K562 (cell line): Measurements from ENCODE around the gene AJM1. TPM values are rescaled to one million over a fixed set of nuclear protein-coding genes. Genes with fewer than 3 reads are reported as not detected.

Experiments used
- ARHGAP35 ChIP-seq: fragments of 450-650 bp; IDR thresholded peaks from 2 replicates; pipeline ENCODE4 v1.6.1; 2018; ENCODE audit not compliant: partially characterized antibody
- ATF1 ChIP-seq, 2 experiments: fragments of 450-650 bp in 1 of 2; IDR thresholded peaks; 2 replicates each; pipeline ENCODE4 v1.6.1; 2016; ENCODE audit warnings: missing compliant biosample characterization in 1 of 2, missing genetic modification characterization in 1 of 2
- CBFA2T2 ChIP-seq: fragments of 450-650 bp; conservative IDR thresholded peaks from 2 replicates; pipeline ENCODE4 v1.6.1; 2017; ENCODE audit warnings: mild to moderate bottlenecking
- CHD1 ChIP-seq: fragments of 200-600 bp; sonication (generic); IDR thresholded peaks from one replicate; pipeline ENCODE4 v1.6.1; 2012; ENCODE audit warnings: mild to moderate bottlenecking, moderate library complexity, low read length, inconsistent platforms
- EP400 ChIP-seq: fragments of 450-650 bp; IDR thresholded peaks from 2 replicates; pipeline ENCODE4 v1.6.1; 2017; ENCODE audit warnings: antibody characterized with exemption, mild to moderate bottlenecking, moderate library complexity
- FIP1L1 ChIP-seq: fragments of 200-400 bp; formaldehyde crosslinking; IDR thresholded peaks from 2 replicates; pipeline ENCODE4 v1.6.1; 2018; ENCODE audit warnings: mild to moderate bottlenecking, low read depth, low read length; ENCODE audit not compliant: poor library complexity, severe bottlenecking
- IFI16 ChIP-seq: fragments of 250-450 bp; sonication (Bioruptor Pico); IDR thresholded peaks from 2 replicates; pipeline ENCODE4 v2.1.2; 2022; ENCODE audit warnings: mild to moderate bottlenecking, inconsistent platforms
- ILK ChIP-seq: fragments of 450-650 bp; IDR thresholded peaks from 2 replicates; pipeline ENCODE4 v1.6.1; 2016; ENCODE audit warnings: missing genetic modification characterization, low read depth, mild to moderate bottlenecking, missing compliant biosample characterization, moderate library complexity, borderline replicate concordance
- LCOR ChIP-seq: sonication (generic); formaldehyde crosslinking; IDR thresholded peaks from 2 replicates; pipeline ENCODE4 v1.8.0; 2022; ENCODE audit warnings: mild to moderate bottlenecking, missing genetic modification reagents
- NONO ChIP-seq, 2 experiments: fragments of 200-400 bp in 1 of 2; fragments of 450-650 bp in 1 of 2; formaldehyde crosslinking in 1 of 2; IDR thresholded peaks; 2 replicates each; pipeline ENCODE4 v1.6.1; 2017; ENCODE audit warnings: low read depth in 2 of 2, mild to moderate bottlenecking in 2 of 2, moderate library complexity in 2 of 2, low read length in 1 of 2
- PHF8 ChIP-seq: fragments of 200-600 bp; sonication (generic); IDR thresholded peaks from 2 replicates; pipeline ENCODE4 v1.6.1; 2012; ENCODE audit warnings: mixed run types, mild to moderate bottlenecking, inconsistent platforms, low read length, moderate library complexity, borderline replicate concordance
- POLR2G ChIP-seq: fragments of 200-400 bp; formaldehyde crosslinking; IDR thresholded peaks from 2 replicates; pipeline ENCODE4 v1.6.1; 2017; ENCODE audit warnings: low read depth, mild to moderate bottlenecking, antibody characterized with exemption, low read length, moderate library complexity
- PRPF4 ChIP-seq: fragments of 200-400 bp; formaldehyde crosslinking; IDR thresholded peaks from one replicate; pipeline ENCODE4 v1.6.1; 2017; ENCODE audit warnings: low read length, low read depth, mild to moderate bottlenecking; ENCODE audit not compliant: insufficient read depth, poor library complexity, severe bottlenecking
- SMAD4 ChIP-seq: fragments of 250-450 bp; sonication (Bioruptor Pico); conservative IDR thresholded peaks from 2 replicates; pipeline ENCODE4 v1.8.0; 2021; ENCODE audit warnings: inconsistent platforms, mild to moderate bottlenecking, moderate library complexity
- XRCC4 ChIP-seq: IDR thresholded peaks from one replicate; pipeline ENCODE4 v1.6.1; 2011; ENCODE audit not compliant: insufficient read depth, insufficient read length; ENCODE audit errors: extremely low read depth
- YBX1 ChIP-seq: fragments of 450-650 bp; IDR thresholded peaks from 2 replicates; pipeline ENCODE4 v1.7.1; 2016; ENCODE audit warnings: mild to moderate bottlenecking
- YY1 ChIP-seq, 3 experiments: IDR thresholded peaks; 2 replicates each; pipeline ENCODE4 v1.6.1; 2011; ENCODE audit warnings: low read length in 2 of 3, mild to moderate bottlenecking in 2 of 3, moderate library complexity in 2 of 3, borderline replicate concordance in 1 of 3, control low read depth in 1 of 3, low read depth in 1 of 3; ENCODE audit not compliant: insufficient read depth in 3 of 3, insufficient replicate concordance in 2 of 3, control insufficient read depth in 1 of 3, insufficient read length in 1 of 3; ENCODE audit errors: extremely low read depth in 1 of 3
- ZNF165 ChIP-seq: fragments of 250-450 bp; sonication (Bioruptor Pico); IDR thresholded peaks from 2 replicates; pipeline ENCODE4 v1.4.0; 2020; ENCODE audit warnings: borderline replicate concordance
- ZNF24 ChIP-seq: fragments of 450-650 bp; IDR thresholded peaks from 2 replicates; pipeline ENCODE4 v1.6.1; 2016
- ZNF316 ChIP-seq: fragments of 450-650 bp; IDR thresholded peaks from 2 replicates; pipeline ENCODE4 v1.6.1; 2016
- polyA plus RNA-seq, 8 experiments: library from polyadenylated mRNA; depleted of rRNA in 4 of 8; stranded (reverse) in 5 of 8; unstranded in 3 of 8; fragments of >200 nt; fragmentation: Nextera tagmentation in 2 of 8; fragmentation: Illumina TruSeq in 1 of 8; extraction: Ambion mirVana in 2 of 8; extraction: Trizol in 1 of 8; gene quantifications; 2 replicates each; pipeline versions ENCODE4 v1.2.1 to v1.2.3, GENCODE V29; 2011 to 2014; ENCODE audit warnings: inconsistent platforms in 1 of 8, missing spikeins in 1 of 8
- total RNA-seq, 7 experiments: library from RNA; depleted of rRNA in 6 of 7; stranded (reverse); fragments of >200 nt in 6 of 7; fragmentation: Illumina TruSeq in 2 of 7; extraction: Trizol in 2 of 7; gene quantifications; 2 replicates each; pipeline versions ENCODE4 v1.2.1 to v1.2.3, GENCODE V29; 2011 to 2021; ENCODE audit warnings: low replicate concordance in 1 of 7
- TF ChIP-seq, protein P1 (sequence below): IDR thresholded peaks from 2 replicates; pipeline ENCODE4 v1.6.1; 2014; ENCODE audit warnings: antibody characterized with exemption
- TF ChIP-seq, protein P2 (sequence below), 2 experiments: IDR thresholded peaks; 2 replicates each; pipeline ENCODE4 v1.6.1; 2011; ENCODE audit warnings: borderline replicate concordance in 1 of 2, control low read depth in 1 of 2, low read depth in 1 of 2, low read length in 1 of 2, mild to moderate bottlenecking in 1 of 2, mixed read lengths in 1 of 2, moderate library complexity in 1 of 2; ENCODE audit not compliant: insufficient read depth in 1 of 2, insufficient read length in 1 of 2, poor library complexity in 1 of 2, severe bottlenecking in 1 of 2; ENCODE audit errors: extremely low read depth in 1 of 2
- TF ChIP-seq, protein P3 (sequence below): IDR thresholded peaks from 2 replicates; pipeline ENCODE4 v1.6.1; 2016; ENCODE audit warnings: missing genetic modification characterization, missing compliant biosample characterization

AJM1 gene
- total and polyA plus RNA-seq, 9 of the 15 experiments (the other 6 are each of a cell fraction or from before 2014, with no cell fraction given) = 0.01 to 3.7 (median 0.65) TPM; not detected in 1

- TF ChIP-seq, protein P1, sequence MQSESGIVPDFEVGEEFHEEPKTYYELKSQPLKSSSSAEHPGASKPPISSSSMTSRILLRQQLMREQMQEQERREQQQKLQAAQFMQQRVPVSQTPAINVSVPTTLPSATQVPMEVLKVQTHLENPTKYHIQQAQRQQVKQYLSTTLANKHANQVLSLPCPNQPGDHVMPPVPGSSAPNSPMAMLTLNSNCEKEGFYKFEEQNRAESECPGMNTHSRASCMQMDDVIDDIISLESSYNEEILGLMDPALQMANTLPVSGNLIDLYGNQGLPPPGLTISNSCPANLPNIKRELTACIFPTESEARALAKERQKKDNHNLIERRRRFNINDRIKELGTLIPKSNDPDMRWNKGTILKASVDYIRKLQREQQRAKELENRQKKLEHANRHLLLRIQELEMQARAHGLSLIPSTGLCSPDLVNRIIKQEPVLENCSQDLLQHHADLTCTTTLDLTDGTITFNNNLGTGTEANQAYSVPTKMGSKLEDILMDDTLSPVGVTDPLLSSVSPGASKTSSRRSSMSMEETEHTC = 0 out of 2 replicates have a peak, but pooled peaks have one; percentile 38
- TF ChIP-seq ILK (no peak), EP400 (peak; percentile 75), LCOR (CRISPR knock-in tag) (no peak), SMAD4 (CRISPR knock-in tag) (peak; percentile 89), ATF1 (CRISPR knock-in tag; IDR thresholded peaks at IDR 0.05) (no peak), ATF1 (tag; IDR thresholded peaks at IDR 0.05) (peak; percentile 30; the same call in 1 of the 2 replicates), CBFA2T2 (no peak), ZNF316 (peak; percentile 82), PRPF4 (no peak), ARHGAP35 (no peak), ZNF24 (peak; percentile 39; the same call in 1 of the 2 replicates), ZNF165 (CRISPR knock-in tag) (no peak), YBX1 (no peak), CHD1 (peak; percentile 17), NONO (IDR thresholded peaks at IDR 0.05; ENCODE audit: low read depth in 2 of 2, low read length in 1 of 2) (peak in 1 of 2 experiments; percentile 79; a peak in 2 of 4 replicates), IFI16 (CRISPR knock-in tag) (no peak), XRCC4 (no peak), PHF8 (peak; percentile 77; the same call in 1 of the 2 replicates), POLR2G (peak; percentile 83), FIP1L1 (no peak), YY1 (IDR thresholded peaks at IDR 0.05; ENCODE audit: borderline replicate concordance in 1 of 3, control insufficient read depth in 1 of 3, extremely low read depth in 1 of 3, insufficient read depth in 3 of 3, insufficient read length in 1 of 3, insufficient replicate concordance in 2 of 3, low read depth in 1 of 3, low read length in 2 of 3) (peak; percentile 89 to 97 (median 96))
- TF ChIP-seq, protein P2, sequence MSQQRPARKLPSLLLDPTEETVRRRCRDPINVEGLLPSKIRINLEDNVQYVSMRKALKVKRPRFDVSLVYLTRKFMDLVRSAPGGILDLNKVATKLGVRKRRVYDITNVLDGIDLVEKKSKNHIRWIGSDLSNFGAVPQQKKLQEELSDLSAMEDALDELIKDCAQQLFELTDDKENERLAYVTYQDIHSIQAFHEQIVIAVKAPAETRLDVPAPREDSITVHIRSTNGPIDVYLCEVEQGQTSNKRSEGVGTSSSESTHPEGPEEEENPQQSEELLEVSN (IDR thresholded peaks at IDR 0.05; ENCODE audit: borderline replicate concordance in 1 of 2, extremely low read depth in 1 of 2, insufficient read depth in 1 of 2, insufficient read length in 1 of 2, low read depth in 1 of 2, low read length in 1 of 2, poor library complexity in 1 of 2, severe bottlenecking in 1 of 2) = peak; percentile 85 to 87
- TF ChIP-seq, protein P3, sequence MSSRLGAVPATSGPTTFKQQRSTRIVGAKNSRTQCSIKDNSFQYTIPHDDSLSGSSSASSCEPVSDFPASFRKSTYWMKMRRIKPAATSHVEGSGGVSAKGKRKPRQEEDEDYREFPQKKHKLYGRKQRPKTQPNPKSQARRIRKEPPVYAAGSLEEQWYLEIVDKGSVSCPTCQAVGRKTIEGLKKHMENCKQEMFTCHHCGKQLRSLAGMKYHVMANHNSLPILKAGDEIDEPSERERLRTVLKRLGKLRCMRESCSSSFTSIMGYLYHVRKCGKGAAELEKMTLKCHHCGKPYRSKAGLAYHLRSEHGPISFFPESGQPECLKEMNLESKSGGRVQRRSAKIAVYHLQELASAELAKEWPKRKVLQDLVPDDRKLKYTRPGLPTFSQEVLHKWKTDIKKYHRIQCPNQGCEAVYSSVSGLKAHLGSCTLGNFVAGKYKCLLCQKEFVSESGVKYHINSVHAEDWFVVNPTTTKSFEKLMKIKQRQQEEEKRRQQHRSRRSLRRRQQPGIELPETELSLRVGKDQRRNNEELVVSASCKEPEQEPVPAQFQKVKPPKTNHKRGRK (tag) = no peak
Observed at GRCh38 chr9:136807281-136808074, 34.8 kb upstream of the AJM1 start, which contains the start of gene RABL6 (continued).
